Measurements from ENCODE around the gene OSBPL5. TPM values are rescaled to one million over a fixed set of nuclear protein-coding genes. Genes with fewer than 3 reads are reported as not detected.

The OSBPL5 gene
- total and polyA plus RNA-seq, 9 of the 15 experiments (the other 6 are each of a cell fraction or from before 2014, with no cell fraction given): 0.06 to 14.8 (median 3.2) TPM

DNA sequence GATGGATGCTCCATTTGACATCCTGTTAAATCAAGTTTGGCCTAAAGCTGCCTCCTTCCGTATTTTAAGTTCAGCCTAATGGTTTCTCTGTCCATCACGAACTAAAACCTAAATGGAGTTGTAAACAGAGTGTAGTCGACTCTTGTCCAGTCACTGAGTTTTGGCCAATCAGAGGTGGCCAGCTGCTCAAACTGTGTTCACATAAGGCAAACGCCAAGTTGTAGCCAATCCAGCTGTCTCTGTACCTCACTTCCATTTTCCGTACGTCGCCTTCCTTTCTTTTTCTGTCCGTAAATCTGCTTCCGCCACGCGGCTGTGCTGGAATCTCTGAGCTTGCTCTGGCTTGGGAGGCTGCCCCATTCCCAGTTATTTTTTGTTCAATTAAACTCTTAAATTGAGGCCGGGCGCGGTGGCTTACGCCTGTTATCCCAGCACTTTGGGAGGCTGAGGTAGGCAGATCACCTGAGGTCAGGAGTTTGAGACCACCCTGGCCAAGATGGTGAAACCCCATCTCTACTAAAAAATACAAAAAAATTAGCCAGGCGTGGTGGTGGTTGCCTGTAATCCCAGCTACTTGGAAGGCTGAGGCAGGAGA lies 87.2 kb downstream of the OSBPL5 start (continued):
- TF ChIP-seq, protein P1, sequence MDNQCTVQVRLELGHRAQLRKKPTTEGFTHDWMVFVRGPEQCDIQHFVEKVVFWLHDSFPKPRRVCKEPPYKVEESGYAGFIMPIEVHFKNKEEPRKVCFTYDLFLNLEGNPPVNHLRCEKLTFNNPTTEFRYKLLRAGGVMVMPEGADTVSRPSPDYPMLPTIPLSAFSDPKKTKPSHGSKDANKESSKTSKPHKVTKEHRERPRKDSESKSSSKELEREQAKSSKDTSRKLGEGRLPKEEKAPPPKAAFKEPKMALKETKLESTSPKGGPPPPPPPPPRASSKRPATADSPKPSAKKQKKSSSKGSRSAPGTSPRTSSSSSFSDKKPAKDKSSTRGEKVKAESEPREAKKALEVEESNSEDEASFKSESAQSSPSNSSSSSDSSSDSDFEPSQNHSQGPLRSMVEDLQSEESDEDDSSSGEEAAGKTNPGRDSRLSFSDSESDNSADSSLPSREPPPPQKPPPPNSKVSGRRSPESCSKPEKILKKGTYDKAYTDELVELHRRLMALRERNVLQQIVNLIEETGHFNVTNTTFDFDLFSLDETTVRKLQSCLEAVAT (IDR thresholded peaks at IDR 0.05): no peak
- TF ChIP-seq ZNF41 (CRISPR knock-in tag; conservative IDR thresholded peaks at IDR 0.05) (no peak), ATF1 (CRISPR knock-in tag; IDR thresholded peaks at IDR 0.05) (no peak), ATF1 (tag; IDR thresholded peaks at IDR 0.05) (no peak)
- TF ChIP-seq, protein P2, sequence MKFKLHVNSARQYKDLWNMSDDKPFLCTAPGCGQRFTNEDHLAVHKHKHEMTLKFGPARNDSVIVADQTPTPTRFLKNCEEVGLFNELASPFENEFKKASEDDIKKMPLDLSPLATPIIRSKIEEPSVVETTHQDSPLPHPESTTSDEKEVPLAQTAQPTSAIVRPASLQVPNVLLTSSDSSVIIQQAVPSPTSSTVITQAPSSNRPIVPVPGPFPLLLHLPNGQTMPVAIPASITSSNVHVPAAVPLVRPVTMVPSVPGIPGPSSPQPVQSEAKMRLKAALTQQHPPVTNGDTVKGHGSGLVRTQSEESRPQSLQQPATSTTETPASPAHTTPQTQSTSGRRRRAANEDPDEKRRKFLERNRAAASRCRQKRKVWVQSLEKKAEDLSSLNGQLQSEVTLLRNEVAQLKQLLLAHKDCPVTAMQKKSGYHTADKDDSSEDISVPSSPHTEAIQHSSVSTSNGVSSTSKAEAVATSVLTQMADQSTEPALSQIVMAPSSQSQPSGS (CRISPR knock-in tag; IDR thresholded peaks at IDR 0.05): no peak

DNA sequence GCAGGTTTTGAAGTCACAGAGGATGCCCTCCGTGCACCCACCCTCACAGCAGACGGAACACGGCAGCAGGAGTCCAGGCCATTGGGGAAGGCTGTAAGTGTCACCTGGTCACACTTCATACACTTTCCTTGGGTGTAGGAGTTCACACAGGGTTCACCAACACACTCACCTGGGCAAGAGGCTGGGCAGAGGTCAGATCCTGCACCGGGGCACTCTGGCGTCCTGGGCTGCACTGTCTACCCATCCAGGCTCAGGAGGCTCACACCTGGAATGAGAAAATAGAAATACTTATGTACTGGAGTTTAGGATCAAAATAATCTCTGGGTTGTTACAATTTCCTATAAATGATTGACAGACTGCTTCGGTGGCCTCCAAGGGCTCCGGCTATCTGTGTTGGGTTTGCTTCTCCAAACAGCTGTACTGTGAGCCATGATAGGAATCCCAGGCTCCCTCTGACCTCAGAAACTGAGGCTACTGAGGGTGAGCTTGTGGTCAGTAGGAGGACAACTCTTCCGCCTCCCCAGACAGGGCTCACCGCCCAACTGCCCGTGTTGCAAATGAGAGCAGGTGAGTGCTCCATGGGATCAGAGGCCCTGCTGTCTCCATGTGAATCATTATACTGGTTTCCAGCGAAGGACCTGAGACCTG lies 87.8 kb downstream of the OSBPL5 start:
- peak; percentile 29; the same call in 1 of the 3 replicates for ATAC-seq
- TF ChIP-seq, protein P3, sequence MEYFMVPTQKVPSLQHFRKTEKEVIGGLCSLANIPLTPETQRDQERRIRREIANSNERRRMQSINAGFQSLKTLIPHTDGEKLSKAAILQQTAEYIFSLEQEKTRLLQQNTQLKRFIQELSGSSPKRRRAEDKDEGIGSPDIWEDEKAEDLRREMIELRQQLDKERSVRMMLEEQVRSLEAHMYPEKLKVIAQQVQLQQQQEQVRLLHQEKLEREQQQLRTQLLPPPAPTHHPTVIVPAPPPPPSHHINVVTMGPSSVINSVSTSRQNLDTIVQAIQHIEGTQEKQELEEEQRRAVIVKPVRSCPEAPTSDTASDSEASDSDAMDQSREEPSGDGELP (CRISPR knock-in tag; IDR thresholded peaks at IDR 0.05; ENCODE audit: borderline replicate concordance): peak; percentile 43; the same call in 1 of the 2 replicates
- TF ChIP-seq ZNF263 (CRISPR knock-in tag; IDR thresholded peaks at IDR 0.05; ENCODE audit: borderline replicate concordance) (peak; percentile 83; the same call in 1 of the 2 replicates), MCM3 (IDR thresholded peaks at IDR 0.05) (no peak), TAF1 (IDR thresholded peaks at IDR 0.05; ENCODE audit: control insufficient read depth, extremely low read depth, insufficient read depth, low read length, severe bottlenecking) (no peak)
- TF ChIP-seq, protein P4, sequence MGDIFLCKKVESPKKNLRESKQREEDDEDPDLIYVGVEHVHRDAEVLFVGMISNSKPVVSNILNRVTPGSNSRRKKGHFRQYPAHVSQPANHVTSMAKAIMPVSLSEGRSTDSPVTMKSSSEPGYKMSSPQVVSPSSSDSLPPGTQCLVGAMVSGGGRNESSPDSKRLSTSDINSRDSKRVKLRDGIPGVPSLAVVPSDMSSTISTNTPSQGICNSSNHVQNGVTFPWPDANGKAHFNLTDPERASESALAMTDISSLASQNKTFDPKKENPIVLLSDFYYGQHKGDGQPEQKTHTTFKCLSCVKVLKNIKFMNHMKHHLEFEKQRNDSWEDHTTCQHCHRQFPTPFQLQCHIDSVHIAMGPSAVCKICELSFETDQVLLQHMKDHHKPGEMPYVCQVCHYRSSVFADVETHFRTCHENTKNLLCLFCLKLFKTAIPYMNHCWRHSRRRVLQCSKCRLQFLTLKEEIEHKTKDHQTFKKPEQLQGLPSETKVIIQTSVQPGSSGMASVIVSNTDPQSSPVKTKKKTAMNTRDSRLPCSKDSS (IDR thresholded peaks at IDR 0.05; ENCODE audit: low read depth, partially characterized antibody): no peak
- TF ChIP-seq, protein P5, sequence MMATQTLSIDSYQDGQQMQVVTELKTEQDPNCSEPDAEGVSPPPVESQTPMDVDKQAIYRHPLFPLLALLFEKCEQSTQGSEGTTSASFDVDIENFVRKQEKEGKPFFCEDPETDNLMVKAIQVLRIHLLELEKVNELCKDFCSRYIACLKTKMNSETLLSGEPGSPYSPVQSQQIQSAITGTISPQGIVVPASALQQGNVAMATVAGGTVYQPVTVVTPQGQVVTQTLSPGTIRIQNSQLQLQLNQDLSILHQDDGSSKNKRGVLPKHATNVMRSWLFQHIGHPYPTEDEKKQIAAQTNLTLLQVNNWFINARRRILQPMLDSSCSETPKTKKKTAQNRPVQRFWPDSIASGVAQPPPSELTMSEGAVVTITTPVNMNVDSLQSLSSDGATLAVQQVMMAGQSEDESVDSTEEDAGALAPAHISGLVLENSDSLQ (IDR thresholded peaks at IDR 0.05): peak; percentile 52
- Histone ChIP-seq H3K4me3 (no peak overlapping the region), H3K27me3 (ENCODE audit: control insufficient read depth in 2 of 2, insufficient read depth in 2 of 2, low read length in 2 of 2) (peaks cover 3 to 8% of the 10 kb centered on the region in 2 experiments; a peak in 3 of 5 replicates), H3K4me2 (ENCODE audit: insufficient read depth, low read length) (no peak overlapping the region), H2AFZ (ENCODE audit: low read depth, low read length) (no peak overlapping the region), H3K9me3 (replicated peaks; ENCODE audit: control insufficient read depth, insufficient read depth, low read depth, low read length) (no peaks in the 10 kb centered on the region), H3K4me1 (replicated peaks in 1 of 2; ENCODE audit: control insufficient read depth in 2 of 2, insufficient read depth in 2 of 2, low read length in 2 of 2) (peaks cover 0 to 8% of the 10 kb centered on the region in 2 experiments; a peak in 2 of 5 replicates), H3K9me1 (ENCODE audit: control insufficient read depth, insufficient read depth, low read length) (no peaks in the 10 kb centered on the region), H3K36me3 (ENCODE audit: control insufficient read depth, insufficient read depth, low read length) (no peaks in the 10 kb centered on the region), H4K20me1 (replicated peaks; ENCODE audit: control insufficient read depth, insufficient read depth, low read length) (no peaks in the 10 kb centered on the region), H3K9ac (ENCODE audit: insufficient read depth in 1 of 2, low read depth in 2 of 2, low read length in 2 of 2) (no peak overlapping the region), H3K79me2 (ENCODE audit: control insufficient read depth, insufficient read depth, low read length) (no peaks in the 10 kb centered on the region), H3K27ac (ENCODE audit: extremely low read depth, low read depth, low read length) (no peak overlapping the region)
- no peak for DNase-seq (ENCODE audit: extremely low read depth in 1 of 4, low spot score in 3 of 4)
- ChIA-PET POLR2A (interaction anchor here (0.6 to 0.8 kb wide), 2 partner anchors 14 to 34 kb away, joined by 3 read pairs; no protein-coding TSS in a partner anchor), CTCF (ENCODE audit: low intra/inter-chr PET ratio) (no interaction called here)
- no peak for FAIRE-seq
- WGBS (ENCODE audit: insufficient coverage, low coverage, missing lambda C conversion rate): 42% methylated on average over 11 of the region's 11 CpGs
- in situ Hi-C loops (cut with MboI): no loop called here
- BruUV-seq (replicated peaks): no TSS peak
- intact Hi-C loops (cut with micrococcal nuclease): no loop called here
